Measurements from ENCODE around the gene COLEC11. TPM values are rescaled to one million over a fixed set of nuclear protein-coding genes. Genes with fewer than 3 reads are reported as not detected.

The COLEC11 gene
- polyA plus RNA-seq, 2 of the 4 experiments (the other 2 are of a cell fraction), result 0.30 to 0.97 TPM

GRCh38 chr2:3650140-3650920 lies 55.4 kb downstream of the COLEC11 start:
- ATAC-seq, result peak; percentile 27 to 53; a peak in 4 of 6 replicates
- Histone ChIP-seq H3K4me3 (0 out of 3 replicates have a peak overlapping the region, but pooled peaks have one; percentile 6), H3K9me3 (no peaks in the 10 kb centered on the region), H3K27ac (no peak overlapping the region), H3K4me2 (peak overlapping the region; percentile 70), H3K4me1 (peaks cover 5% of the 10 kb centered on the region; the same call in 1 of the 3 replicates)
- ChIA-PET CTCF (interaction anchor here (0.5 to 6.1 kb wide), 25 partner anchors 8 to 1795 kb away, joined by 3 to 44 read pairs (median 5); partner anchors contain the start of gene RNASEH1), POLR2A (no interaction called here)
- 34% methylated on average over 18 of the region's 20 CpGs for WGBS (ENCODE audit: missing lambda C conversion rate)
- no peak for FAIRE-seq
- 0 out of 5 replicates have a peak, but pooled peaks of 1 of the 2 experiments have one; percentile 0 for TF ChIP-seq RAD21 (conservative IDR thresholded peaks at IDR 0.05 in 1 of 2, IDR thresholded peaks at IDR 0.05 in 1 of 2)
- no peak for TF ChIP-seq PBX3 (IDR thresholded peaks at IDR 0.05)
- DNase-seq (ENCODE audit: low read depth in 1 of 2, low spot score in 1 of 2), result peak in 1 of 2 experiments; percentile 24

GRCh38 chr2:3651691-3652648 lies 57.1 kb downstream of the COLEC11 start:
- ATAC-seq (no peak), DNase-seq (ENCODE audit: low read depth in 1 of 2, low spot score in 1 of 2) (no peak), FAIRE-seq (no peak)
- no peak overlapping the region for H3K4me2 ChIP-seq
- ChIA-PET POLR2A (no interaction called here), CTCF (interaction anchor here (0.6 to 6.1 kb wide), 36 partner anchors 8 to 1766 kb away, joined by 3 to 44 read pairs (median 4); partner anchors contain the start of gene RNASEH1)
- no peak overlapping the region for H3K27ac ChIP-seq
- no peak overlapping the region for H3K4me3 ChIP-seq
- peaks cover 5% of the 10 kb centered on the region; the same call in 1 of the 3 replicates for H3K4me1 ChIP-seq
- WGBS (ENCODE audit: missing lambda C conversion rate), result 61% methylated on average over 44 of the region's 45 CpGs
- TF ChIP-seq EHF (CRISPR knock-in tag; IDR thresholded peaks at IDR 0.05), result no peak
- no peak for TF ChIP-seq CEBPB (IDR thresholded peaks at IDR 0.05)
- TF ChIP-seq NFE2L2 (conservative IDR thresholded peaks at IDR 0.05; ENCODE audit: low read length), result no peak
- TF ChIP-seq CTCF (IDR thresholded peaks at IDR 0.05), result no peak
- no peak for TF ChIP-seq FOSL2 (IDR thresholded peaks at IDR 0.05)
- TF ChIP-seq FOSL2 (CRISPR knock-in tag; IDR thresholded peaks at IDR 0.05), result no peak
- TF ChIP-seq MAX (IDR thresholded peaks at IDR 0.05), result no peak
- TF ChIP-seq TP53 (CRISPR knock-in tag; IDR thresholded peaks at IDR 0.05), result no peak
- TF ChIP-seq HOXB13 (CRISPR knock-in tag; IDR thresholded peaks at IDR 0.05; ENCODE audit: low read depth), result no peak
- TF ChIP-seq KDM1A (IDR thresholded peaks at IDR 0.05; ENCODE audit: low read depth), result no peak
- TF ChIP-seq NR3C1 (IDR thresholded peaks at IDR 0.05), result no peak
- TF ChIP-seq MAFK (IDR thresholded peaks at IDR 0.05; ENCODE audit: partially characterized antibody), result no peak
- TF ChIP-seq FOSB (CRISPR knock-in tag; IDR thresholded peaks at IDR 0.05), result no peak
- TF ChIP-seq KDM5A (IDR thresholded peaks at IDR 0.05), result no peak
- no peak for TF ChIP-seq ESRRA (IDR thresholded peaks at IDR 0.05; ENCODE audit: borderline replicate concordance, low read length)
- no peak for TF ChIP-seq USF2 (IDR thresholded peaks at IDR 0.05)
- no peak for TF ChIP-seq BHLHE40 (IDR thresholded peaks at IDR 0.05; ENCODE audit: low read depth, low read length)
- H3K9me3 ChIP-seq, result no peaks in the 10 kb centered on the region
